ENCODE results near the gene MRPS31. TPM values are rescaled to one million over a fixed set of nuclear protein-coding genes. Genes with fewer than 3 reads are reported as not detected.

MRPS31 gene
- total and polyA plus RNA-seq, 2 donors (not counting 3 experiments of a cell fraction or from before 2014, with no cell fraction given), result 7.6 to 17.8 TPM

DNA sequence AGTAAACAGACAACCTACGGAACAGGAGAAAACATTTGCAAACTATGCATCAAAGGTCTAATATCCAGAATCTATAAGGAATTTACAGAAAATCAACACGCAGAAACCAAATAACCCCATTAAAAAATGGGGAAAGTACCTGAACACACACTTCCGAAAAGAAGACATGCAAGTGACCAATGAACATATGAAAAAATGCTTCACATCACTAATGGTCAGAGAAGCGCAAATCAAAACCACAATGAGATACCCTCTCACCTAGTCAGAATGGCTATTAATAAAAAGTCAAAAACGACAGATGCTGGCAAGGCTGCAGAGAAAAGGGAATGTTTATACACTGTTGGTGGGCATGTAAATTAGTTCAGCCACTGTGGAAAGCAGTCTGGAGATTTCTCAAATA is 47.9 kb upstream of the MRPS31 start:
- Histone ChIP-seq H4K20me1 (replicated peaks; ENCODE audit: control insufficient read depth, extremely low read depth, insufficient read depth, low read length) (no peaks in the 10 kb centered on the region), H3K27me3 (ENCODE audit: control insufficient read depth in 2 of 2, insufficient read depth in 2 of 2, low read length in 2 of 2) (peaks cover 0 to 3% of the 10 kb centered on the region in 2 experiments), H3K9ac (replicated peaks; ENCODE audit: extremely low read depth, insufficient read depth, low read length) (no peak overlapping the region), H3K4me1 (ENCODE audit: control insufficient read depth, extremely low read depth, insufficient read depth, low read length) (no peaks in the 10 kb centered on the region), H3K4me2 (ENCODE audit: insufficient read depth, low read length) (no peak overlapping the region), H3K9me3 (replicated peaks; ENCODE audit: control insufficient read depth, insufficient read depth, low read length) (no peaks in the 10 kb centered on the region), H3K27ac (ENCODE audit: insufficient read depth, low read depth, low read length) (no peak overlapping the region), H3K4me3 (replicated peaks in 1 of 3; ENCODE audit: insufficient read depth in 1 of 3, low read depth in 1 of 3, low read length in 3 of 3) (no peak overlapping the region), H3K36me3 (ENCODE audit: control insufficient read depth in 2 of 2, extremely low read depth in 1 of 2, insufficient read depth in 2 of 2, low read length in 2 of 2) (peaks cover 0 to 1% of the 10 kb centered on the region in 2 experiments), H3K79me2 (ENCODE audit: control insufficient read depth, insufficient read depth, low read length) (no peaks in the 10 kb centered on the region), H2AFZ (ENCODE audit: low read depth, low read length) (no peak overlapping the region), H3K9me1 (replicated peaks; ENCODE audit: control insufficient read depth, extremely low read depth, insufficient read depth, low read length) (no peaks in the 10 kb centered on the region)
- dilution Hi-C loops (cut with MboI; ENCODE audit: extremely low pct_ligation_motif_present, low sequenced_read_pairs), result no loop called here
- no TSS peak for BruUV-seq (replicated peaks)
- DNase-seq (ENCODE audit: low read depth, low spot score) (no peak), FAIRE-seq (no peak)
- ChIA-PET CTCF (no interaction called here), POLR2A (no interaction called here)
- TF ChIP-seq FOS (IDR thresholded peaks at IDR 0.05; ENCODE audit: borderline replicate concordance, insufficient read depth, low read length) (no peak), JUN (IDR thresholded peaks at IDR 0.05; ENCODE audit: borderline replicate concordance, insufficient read depth, insufficient read length, low read depth) (no peak), CTCF (IDR thresholded peaks at IDR 0.05; ENCODE audit: extremely low read depth in 1 of 2, insufficient read depth in 1 of 2, low read depth in 1 of 2, low read length in 2 of 2) (no peak), POLR2AphosphoS5 (IDR thresholded peaks at IDR 0.05; ENCODE audit: insufficient read depth, low read depth, low read length) (no peak)
- intact Hi-C loops (cut with micrococcal nuclease), result no loop called here

GRCh38 chr13:40814803-40815202 is 43.8 kb upstream of the MRPS31 start:
- POLR2A ChIA-PET, result no interaction called here
- Histone ChIP-seq H2AFZ (ENCODE audit: low read depth, low read length) (no peak overlapping the region), H4K20me1 (replicated peaks; ENCODE audit: control insufficient read depth, extremely low read depth, insufficient read depth, low read length) (no peaks in the 10 kb centered on the region), H3K27ac (ENCODE audit: insufficient read depth, low read depth, low read length) (no peak overlapping the region), H3K79me2 (ENCODE audit: control insufficient read depth, insufficient read depth, low read length) (no peaks in the 10 kb centered on the region), H3K4me1 (ENCODE audit: control insufficient read depth, extremely low read depth, insufficient read depth, low read length) (no peaks in the 10 kb centered on the region), H3K4me3 (replicated peaks in 1 of 3; ENCODE audit: insufficient read depth in 1 of 3, low read depth in 1 of 3, low read length in 3 of 3) (no peak overlapping the region), H3K9ac (replicated peaks; ENCODE audit: extremely low read depth, insufficient read depth, low read length) (no peak overlapping the region), H3K36me3 (ENCODE audit: control insufficient read depth in 2 of 2, extremely low read depth in 1 of 2, insufficient read depth in 2 of 2, low read length in 2 of 2) (peaks cover 1 to 3% of the 10 kb centered on the region in 2 experiments), H3K9me3 (replicated peaks; ENCODE audit: control insufficient read depth, insufficient read depth, low read length) (no peaks in the 10 kb centered on the region), H3K9me1 (replicated peaks; ENCODE audit: control insufficient read depth, extremely low read depth, insufficient read depth, low read length) (no peaks in the 10 kb centered on the region), H3K27me3 (ENCODE audit: control insufficient read depth in 2 of 2, insufficient read depth in 2 of 2, low read length in 2 of 2) (peaks cover 0 to 3% of the 10 kb centered on the region in 2 experiments), H3K4me2 (ENCODE audit: insufficient read depth, low read length) (no peak overlapping the region)
- CTCF ChIA-PET, result interaction anchor here (0.8 to 3.3 kb wide), 22 partner anchors 8 to 1133 kb away, joined by 3 to 28 read pairs (median 4); partner anchors contain the start of gene SLC25A15
- dilution Hi-C loops (cut with MboI; ENCODE audit: extremely low pct_ligation_motif_present, low sequenced_read_pairs) (no loop called here), intact Hi-C loops (cut with micrococcal nuclease) (loop anchor here (1.0 kb wide), 1 partner anchor 38 kb away; no protein-coding TSS in a partner anchor)
- TF ChIP-seq CTCF (IDR thresholded peaks at IDR 0.05; ENCODE audit: extremely low read depth in 1 of 2, insufficient read depth in 1 of 2, low read depth in 1 of 2, low read length in 2 of 2) (no peak), MYC (IDR thresholded peaks at IDR 0.05; ENCODE audit: low read depth, low read length) (no peak), POLR2A (IDR thresholded peaks at IDR 0.05; ENCODE audit: low read depth, low read length) (no peak), EZH2 (IDR thresholded peaks at IDR 0.05; ENCODE audit: borderline replicate concordance, low read depth, low read length, severe bottlenecking) (no peak), POLR2AphosphoS5 (IDR thresholded peaks at IDR 0.05; ENCODE audit: insufficient read depth, low read depth, low read length) (no peak), MAX (IDR thresholded peaks at IDR 0.05; ENCODE audit: insufficient read depth, insufficient read length) (no peak), FOS (IDR thresholded peaks at IDR 0.05; ENCODE audit: borderline replicate concordance, insufficient read depth, low read length) (no peak), JUN (IDR thresholded peaks at IDR 0.05; ENCODE audit: borderline replicate concordance, insufficient read depth, insufficient read length, low read depth) (no peak), GATA2 (IDR thresholded peaks at IDR 0.05; ENCODE audit: insufficient read depth, insufficient read length, low read depth, low read length) (no peak)
- BruUV-seq (replicated peaks), result no TSS peak
- DNase-seq (ENCODE audit: low read depth, low spot score), result no peak
- no peak for FAIRE-seq

Data from endothelial cell of umbilical vein (primary cell).